Inferior parietal cortex (tissue), 1 donor: Measurements from ENCODE around the gene IQSEC1.
"Not testable (repeated sequence)": the region's sequence is repeated elsewhere in the genome, so short reads cannot be mapped to it uniquely, and the experiment has no call there.

Experiments
- DNase-seq: peaks from one replicate; pipeline ENCODE4 v3.0.0-alpha.2; 2016; ENCODE audit errors: extremely low spot score

The IQSEC1 gene

GRCh38 chr3:12894629-12895028 is 178.6 kb downstream of the IQSEC1 start:
- no peak for DNase-seq

GRCh38 chr3:12893852-12894251 is 179.4 kb downstream of the IQSEC1 start:
- DNase-seq: no peak

- DNase-seq: no peak
Observed at GRCh38 chr3:12893247-12893646, 180.0 kb downstream of the IQSEC1 start.

DNA sequence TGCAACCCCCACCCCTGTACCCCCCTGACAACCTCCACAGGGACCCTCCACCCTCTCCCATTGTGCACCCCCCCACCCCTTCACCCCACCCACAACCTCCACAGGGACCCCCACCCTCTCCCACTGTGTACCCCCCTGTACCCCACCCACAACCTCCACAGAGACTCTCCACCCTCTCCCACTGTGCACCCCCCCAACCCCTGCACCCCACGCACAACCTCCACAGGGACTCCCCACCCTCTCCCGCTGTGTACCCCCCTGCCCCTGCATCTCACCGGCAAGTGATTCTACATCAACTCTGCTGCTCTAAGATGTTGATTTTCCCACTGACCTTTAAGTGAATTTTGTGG is 180.4 kb downstream of the IQSEC1 start:
- DNase-seq: no peak

- DNase-seq: peak; percentile 83
Observed at GRCh38 chr3:12891985-12892839, 181.0 kb downstream of the IQSEC1 start.

GRCh38 chr3:12891391-12891984 is 181.7 kb downstream of the IQSEC1 start:
- no peak for DNase-seq

DNA sequence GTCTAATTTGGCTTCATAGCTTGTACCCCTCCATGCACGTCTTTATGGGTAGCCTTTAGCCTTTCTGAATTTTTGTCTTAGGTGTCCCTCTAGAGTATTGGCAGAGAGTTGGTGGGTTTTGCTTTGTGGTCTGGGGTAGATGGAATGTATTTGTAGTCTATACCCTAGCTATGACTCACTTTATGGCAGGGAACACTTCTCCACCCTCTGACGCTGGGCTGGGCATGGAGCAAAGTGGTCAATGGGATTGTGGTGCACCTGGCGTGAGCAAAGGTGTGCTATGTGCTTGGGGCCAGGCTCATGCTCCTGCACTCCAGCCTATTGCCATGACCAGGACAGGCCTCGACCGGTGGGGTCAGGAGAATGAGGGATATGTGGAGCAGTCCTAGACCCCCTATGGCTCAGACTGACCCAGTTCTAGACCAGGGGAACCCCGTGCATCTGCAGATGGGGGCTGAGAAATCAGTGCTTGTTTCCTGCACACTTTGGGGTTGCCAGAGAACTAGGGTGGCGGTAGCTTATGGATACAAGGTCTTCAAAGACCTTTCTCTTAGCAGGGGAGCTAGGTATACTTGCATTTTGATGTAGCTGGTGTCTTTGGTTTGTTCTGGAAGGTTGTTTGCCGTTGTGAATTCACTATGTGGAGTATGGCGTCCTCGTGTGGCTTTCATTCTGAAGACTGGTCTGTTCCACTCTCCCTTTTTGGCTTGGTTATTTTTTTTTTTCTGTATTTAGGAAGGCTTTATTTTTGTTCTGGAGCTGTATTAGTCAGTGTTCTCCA is 182.4 kb downstream of the IQSEC1 start:
- DNase-seq: no peak

- DNase-seq: no peak
Observed at GRCh38 chr3:12886736-12887135, 186.5 kb downstream of the IQSEC1 start.

DNA sequence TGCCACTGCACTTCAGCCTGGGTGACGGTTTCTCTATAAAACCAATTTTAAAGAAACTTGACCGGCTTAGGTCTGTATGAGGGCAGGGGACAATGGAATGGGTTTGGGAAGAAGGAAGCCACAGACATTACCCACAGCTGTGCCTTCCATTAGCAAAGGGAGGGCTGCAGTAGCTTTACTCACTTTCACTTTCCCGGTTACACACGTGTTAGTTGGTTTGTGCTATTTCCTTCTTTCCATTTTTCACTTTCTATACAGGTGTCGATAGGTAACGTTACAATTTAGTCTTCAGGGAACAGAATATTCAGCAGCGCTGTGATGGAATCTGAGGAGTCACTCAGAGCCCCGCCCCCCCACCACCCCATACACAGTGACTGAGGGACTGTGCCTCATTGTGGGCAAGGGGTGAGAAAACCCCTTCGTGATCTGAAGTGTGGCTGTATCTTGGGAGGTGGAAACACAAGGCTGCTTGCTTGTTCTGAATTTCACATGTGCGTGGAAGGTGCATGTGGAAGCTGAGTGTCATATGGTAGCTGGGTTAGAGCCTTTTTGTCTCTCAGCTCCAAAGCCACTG is 187.0 kb downstream of the IQSEC1 start:
- DNase-seq: no peak

- no peak for DNase-seq
Observed at GRCh38 chr3:12885583-12885930, 187.7 kb downstream of the IQSEC1 start.

DNA sequence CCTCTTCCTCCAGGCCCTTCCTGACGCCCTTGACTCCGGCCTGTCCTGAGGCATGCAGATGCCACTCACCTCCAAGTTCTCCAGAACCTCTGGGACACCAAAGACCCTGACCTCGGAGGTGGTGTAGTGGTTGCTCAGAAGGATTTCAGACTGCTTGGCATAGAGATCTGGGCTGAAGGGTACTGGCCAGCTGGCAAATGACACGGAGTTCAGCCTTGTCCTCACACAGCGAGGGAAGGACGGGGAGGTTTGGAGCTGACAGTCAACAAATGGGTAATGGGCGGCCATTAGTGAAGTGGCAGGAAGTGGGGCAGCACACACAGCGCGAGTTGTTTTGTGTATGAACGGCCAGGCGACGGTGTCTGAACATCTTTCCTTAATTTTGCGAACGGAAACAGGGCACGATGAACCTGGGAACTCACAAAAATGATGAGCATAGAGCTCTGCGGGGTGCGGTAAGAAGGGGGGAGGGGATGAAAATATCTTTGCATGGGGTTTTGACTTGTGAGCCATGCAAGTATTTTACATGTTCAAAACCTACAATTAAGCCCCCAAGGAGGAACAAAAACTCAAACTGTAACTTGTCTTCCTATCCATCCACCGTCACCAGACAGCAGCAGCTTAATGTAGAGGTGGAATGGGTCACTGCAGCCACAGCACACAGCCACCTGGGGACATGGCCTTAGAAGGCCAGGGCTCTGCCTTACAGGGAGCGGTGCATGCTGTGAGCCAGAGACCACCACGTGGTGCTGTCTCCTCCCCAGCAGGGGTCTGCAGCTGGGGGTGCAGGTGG is 188.2 kb downstream of the IQSEC1 start:
- DNase-seq: no peak

DNA sequence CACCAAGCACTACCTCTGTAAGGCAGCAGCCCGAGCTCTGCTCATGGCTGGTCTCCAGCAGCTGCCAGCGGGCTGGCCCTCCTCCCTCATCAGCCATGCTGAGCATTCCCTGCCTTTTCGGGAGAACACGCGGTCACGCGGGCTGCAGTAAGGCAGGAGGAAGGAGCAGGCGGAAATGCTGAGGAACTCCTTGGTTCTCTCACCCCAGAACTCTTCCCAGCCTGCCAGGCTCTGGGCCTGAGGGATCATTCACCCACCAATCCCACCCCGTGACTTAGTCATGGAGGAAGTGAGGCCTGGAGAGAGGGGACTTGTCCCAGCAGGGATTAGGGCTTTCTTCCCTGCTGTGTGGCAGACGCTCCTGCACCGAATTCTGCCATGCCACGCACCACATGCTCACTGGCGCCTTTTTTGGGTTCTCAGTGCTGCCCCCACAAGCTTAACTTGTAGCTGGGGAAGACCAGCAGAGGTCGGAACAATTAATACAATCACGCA is 189.0 kb downstream of the IQSEC1 start:
- peak; percentile 62 for DNase-seq

GRCh38 chr3:12882336-12883310 is 190.6 kb downstream of the IQSEC1 start:
- DNase-seq: no peak

DNA sequence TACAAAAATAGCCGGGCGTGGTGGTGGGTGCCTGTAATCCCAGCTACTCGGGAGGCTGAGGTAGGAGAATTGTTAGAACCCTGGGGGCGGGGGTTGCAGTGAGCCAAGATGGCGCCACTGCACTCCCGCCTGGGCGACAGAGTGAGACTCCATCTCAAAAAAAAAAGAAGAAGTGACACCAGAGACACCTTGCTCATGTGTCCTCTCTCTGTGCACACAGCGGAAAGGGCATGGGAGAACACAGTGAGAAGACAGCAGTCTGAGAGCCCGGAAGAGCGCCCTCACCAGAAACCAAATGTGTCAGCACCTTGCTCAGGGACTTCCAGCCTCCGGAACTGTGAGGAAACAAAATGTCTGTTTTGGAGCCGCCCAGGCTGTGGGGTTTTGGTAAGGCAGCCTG is 191.4 kb downstream of the IQSEC1 start:
- DNase-seq: not testable (repeated sequence)

- no peak for DNase-seq
Observed at GRCh38 chr3:12879191-12879815, 193.9 kb downstream of the IQSEC1 start.

- DNase-seq: not testable (repeated sequence)
Observed at GRCh38 chr3:12878758-12879157, 194.5 kb downstream of the IQSEC1 start.

- no peak for DNase-seq
Observed at GRCh38 chr3:12878141-12878574, 195.1 kb downstream of the IQSEC1 start.

- no peak for DNase-seq
Observed at GRCh38 chr3:12877040-12877439, 196.2 kb downstream of the IQSEC1 start.
